Endometrial microvascular endothelial cells (primary cell): ENCODE data around the gene CXCL1. TPM values are rescaled to one million over a fixed set of nuclear protein-coding genes. Genes with fewer than 3 reads are reported as not detected.

Source experiments
- in situ Hi-C: cut with HindIII; loops from 2 replicates; pipeline ENCODE4 v1.10.0; 2017; ENCODE audit warnings: low sequenced_read_pairs, low pct_unique_long_range_greater_than_20kb; ENCODE audit errors: inconsistent ontology term
- total RNA-seq: library from RNA; depleted of rRNA; stranded (reverse); fragments of >200 nt; gene quantifications from one replicate; pipeline ENCODE4 v1.2.3, GENCODE V29; 2015; ENCODE audit errors: inconsistent ontology term

CXCL1 gene
- 393 TPM for total RNA-seq

- in situ Hi-C loops, result no loop called here
Measured at GRCh38 chr4:73869130-73870055, at the start of gene CXCL1. Gene CXCL1, plus strand, starts transcription at chr4:73869393. Its CDS starts 78 bp downstream, at chr4:73869471.

GRCh38 chr4:73821325-73821724 is 47.9 kb upstream of the CXCL1 start:
- in situ Hi-C loops, result no loop called here

GRCh38 chr4:73822389-73822788 is 46.8 kb upstream of the CXCL1 start:
- in situ Hi-C loops, result no loop called here

- in situ Hi-C loops, result no loop called here
Measured at GRCh38 chr4:73822812-73823504, 46.2 kb upstream of the CXCL1 start.

DNA sequence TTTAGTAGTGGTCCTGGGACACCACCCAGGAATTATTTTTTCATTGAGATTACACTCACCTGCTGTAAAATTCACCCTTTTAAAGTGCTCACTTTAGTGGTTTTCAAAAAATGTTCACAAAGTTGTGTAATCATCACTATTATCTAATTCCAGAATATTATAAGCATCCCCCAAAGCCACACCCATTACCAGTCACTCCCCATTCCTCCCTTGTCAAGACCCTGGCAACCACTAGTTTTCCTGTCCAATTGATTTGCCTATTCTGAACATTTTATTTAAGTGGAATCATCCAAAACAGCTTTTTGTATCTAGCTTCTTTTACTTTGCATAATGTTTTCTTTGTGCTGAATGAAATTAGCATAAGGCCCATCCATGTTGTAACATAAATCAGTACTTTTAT is 45.4 kb upstream of the CXCL1 start:
- in situ Hi-C loops, result no loop called here

DNA sequence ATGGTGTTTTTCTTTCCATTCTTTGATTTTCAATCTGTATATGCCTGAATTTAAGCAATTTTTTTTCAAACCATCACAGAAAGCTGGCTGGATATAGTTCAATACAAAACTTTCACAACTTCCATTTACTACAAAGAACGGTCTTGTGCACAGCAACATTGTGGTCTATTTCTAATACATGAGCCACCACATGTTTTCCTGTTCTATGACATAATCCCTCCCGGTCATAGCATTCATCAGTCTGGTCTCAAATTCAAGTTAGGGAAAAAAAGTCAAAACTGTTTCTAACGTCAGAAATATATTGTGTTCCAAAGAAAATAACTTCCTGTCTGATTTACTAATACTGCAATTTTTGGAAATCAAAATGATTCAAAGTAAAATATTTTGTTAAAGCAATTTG is 40.2 kb upstream of the CXCL1 start:
- in situ Hi-C loops, result no loop called here

GRCh38 chr4:73831569-73831968 is 37.6 kb upstream of the CXCL1 start:
- in situ Hi-C loops, result no loop called here

GRCh38 chr4:73832651-73833237 is 36.4 kb upstream of the CXCL1 start:
- in situ Hi-C loops, result no loop called here

GRCh38 chr4:73836373-73837279 is 32.6 kb upstream of the CXCL1 start, which contains the start of gene CXCL6:
Gene CXCL6, plus strand, starts transcription at chr4:73836678. Its CDS starts 73 bp downstream, at chr4:73836751.
- in situ Hi-C loops, result no loop called here

GRCh38 chr4:73839071-73839470 is 30.1 kb upstream of the CXCL1 start:
- in situ Hi-C loops, result no loop called here

DNA sequence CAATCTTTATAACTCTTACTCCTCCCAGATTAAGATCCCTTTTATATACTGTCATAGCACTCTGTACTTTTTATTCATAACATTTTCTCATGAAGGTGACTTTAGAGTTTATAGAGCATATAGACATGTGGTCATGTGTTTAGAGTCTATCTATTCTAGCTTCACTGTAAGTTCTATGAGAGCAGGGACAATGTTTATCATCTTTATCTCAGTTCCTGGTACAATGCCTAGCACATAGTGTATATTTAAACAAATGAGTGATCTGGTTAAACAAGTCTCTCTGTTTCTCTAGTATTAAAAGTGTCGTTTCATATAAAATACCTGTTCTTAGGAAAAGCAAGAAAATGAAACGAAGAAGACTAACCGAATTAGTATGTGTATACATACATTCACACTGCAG is 29.5 kb upstream of the CXCL1 start:
- in situ Hi-C loops, result no loop called here

- in situ Hi-C loops, result no loop called here
Measured at GRCh38 chr4:73841243-73841925, 27.8 kb upstream of the CXCL1 start.

DNA sequence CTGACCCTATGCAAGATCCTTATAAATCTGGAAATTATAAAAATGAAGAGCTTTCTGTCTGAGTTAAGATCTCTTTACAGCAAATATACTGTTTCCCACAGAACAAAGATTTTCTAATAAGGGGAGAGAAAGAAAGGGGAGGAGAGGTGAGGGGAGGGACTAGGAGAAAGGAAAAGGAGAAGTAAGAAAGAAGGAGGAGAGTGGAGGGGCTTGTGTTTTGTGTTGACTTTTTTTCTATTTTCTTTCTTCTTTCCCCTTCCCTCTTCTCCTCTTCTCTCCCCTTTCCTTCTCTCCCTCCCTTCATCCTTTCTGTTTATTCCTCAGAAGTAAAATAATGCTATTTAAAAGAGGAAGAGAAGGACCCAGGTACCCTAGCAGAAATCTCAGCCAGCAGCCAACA is 26.5 kb upstream of the CXCL1 start:
- in situ Hi-C loops, result no loop called here

DNA sequence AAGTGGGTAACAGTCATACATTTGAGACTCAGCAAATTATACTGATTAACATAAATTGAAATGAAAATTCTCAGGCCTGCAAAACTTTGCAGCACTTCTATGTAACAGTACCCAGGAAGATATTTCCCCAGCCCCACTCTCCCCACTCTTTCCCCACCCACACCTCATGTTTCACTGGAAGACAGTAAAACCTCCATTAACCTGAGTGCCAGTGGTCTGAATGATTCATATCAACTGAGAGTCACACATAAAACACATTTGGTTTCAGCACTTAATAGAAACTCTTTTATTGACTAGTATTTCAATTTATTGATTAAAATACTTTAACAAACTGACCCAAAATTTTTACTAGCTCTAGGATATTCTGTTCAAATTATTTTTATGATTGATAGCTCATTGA is 25.8 kb upstream of the CXCL1 start:
- in situ Hi-C loops, result no loop called here

DNA sequence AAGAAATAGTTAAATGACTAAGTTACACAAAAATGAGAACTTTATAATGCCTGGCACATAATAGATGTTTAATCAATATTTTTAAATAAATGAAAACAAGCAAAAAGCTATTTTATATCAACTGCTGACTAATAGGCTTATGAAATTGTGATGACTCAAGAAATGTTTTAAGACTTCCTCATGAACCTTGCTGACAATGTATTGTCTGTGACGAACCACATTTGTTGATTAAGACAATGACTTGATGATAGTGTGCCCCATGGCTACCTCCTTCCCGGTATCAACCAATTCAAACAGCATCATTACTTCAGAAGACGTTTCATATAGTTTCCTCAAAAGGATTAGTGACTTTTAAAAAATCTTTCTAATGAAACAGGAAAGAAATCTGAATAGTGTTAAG is 24.8 kb upstream of the CXCL1 start:
- in situ Hi-C loops, result no loop called here

DNA sequence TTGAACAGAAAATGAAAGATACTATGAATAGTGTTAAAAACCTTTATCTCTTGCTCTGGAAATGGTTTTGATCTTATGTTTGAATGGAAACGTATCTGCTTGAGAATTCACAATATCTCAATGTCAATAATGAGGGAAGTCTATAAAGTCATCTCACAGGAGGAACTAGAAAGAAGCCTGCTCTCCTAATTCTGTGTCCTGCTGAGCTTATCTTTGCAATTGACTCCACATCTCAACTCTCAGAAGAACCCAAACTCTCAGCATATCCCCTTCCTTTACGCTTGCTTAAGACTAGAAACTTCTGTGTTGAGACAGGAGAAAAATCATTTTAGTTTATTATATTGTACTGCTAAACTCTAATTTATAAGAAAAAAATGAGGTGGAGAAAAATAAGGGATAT is 24.4 kb upstream of the CXCL1 start:
- in situ Hi-C loops, result no loop called here

GRCh38 chr4:73847526-73848182 is 21.5 kb upstream of the CXCL1 start:
- in situ Hi-C loops, result no loop called here
